Ovary (tissue), 3 donors: ENCODE results near the gene BPHL.

ENCODE experiments used
- CTCF ChIP-seq, 3 donors: fragments of 450-650 bp in 2 of 3; fragments of 200-600 bp in 1 of 3; IDR thresholded peaks; one replicate each; pipeline versions ENCODE4 v1.5.1 to v1.8.0; 2016 to 2022; ENCODE audit warnings: antibody characterized with exemption in 3 of 3, mild to moderate bottlenecking in 1 of 3
- EP300 ChIP-seq: sonication (generic); formaldehyde crosslinking; IDR thresholded peaks from one replicate; pipeline ENCODE4 v1.6.1; 2017; ENCODE audit warnings: antibody characterized with exemption
- donor health status: DM: no; HTN: no; CAD: no.

GRCh38 chr6:3138341-3138740 is 19.8 kb downstream of the BPHL start:
- TF ChIP-seq EP300 (no peak), CTCF (IDR thresholded peaks at IDR 0.05) (no peak)
